Fibroblast of lung (primary cell): ENCODE data around the gene BST2. TPM values are rescaled to one million over a fixed set of nuclear protein-coding genes. Genes with fewer than 3 reads are reported as not detected.

Experiments used
- DNase-seq, 2 donors: peaks; one replicate each; pipeline versions ENCODE4 v3.0.0 to v3.0.0-alpha.2; 2010; ENCODE audit warnings: low read depth in 2 of 2
- H2AFZ ChIP-seq: 2 replicates; pipeline ENCODE4 v1.5.1; 2012; ENCODE audit warnings: low read length, control low read depth, inconsistent platforms
- H3K27ac ChIP-seq: 2 replicates; pipeline ENCODE4 v1.5.1; 2011; ENCODE audit warnings: low read length, control low read depth; ENCODE audit not compliant: insufficient read depth
- H3K27me3 ChIP-seq: 2 replicates; pipeline ENCODE4 v1.5.1; 2011; ENCODE audit warnings: mild to moderate bottlenecking, low read length; ENCODE audit not compliant: control insufficient read depth, insufficient read depth
- H3K36me3 ChIP-seq: 2 replicates; pipeline ENCODE4 v1.5.1; 2011; ENCODE audit warnings: low read length; ENCODE audit not compliant: control insufficient read depth, insufficient read depth
- H3K4me1 ChIP-seq: 2 replicates; pipeline ENCODE4 v1.5.1; 2011; ENCODE audit warnings: low read length; ENCODE audit not compliant: control insufficient read depth, insufficient read depth; ENCODE audit errors: extremely low read depth
- H3K4me2 ChIP-seq: 2 replicates; pipeline ENCODE4 v1.5.1; 2011; ENCODE audit warnings: low read length, control low read depth; ENCODE audit not compliant: insufficient read depth; ENCODE audit errors: extremely low read depth
- H3K4me3 ChIP-seq, 4 experiments: fragments of 200-600 bp in 1 of 4; sonication (generic) in 1 of 4; replicated peaks in 1 of 4; 2 replicates each; pipeline ENCODE4 v1.5.1; 2011 to 2016; ENCODE audit warnings: low read length in 4 of 4, low read depth in 3 of 4, mild to moderate bottlenecking in 3 of 4, control low read depth in 2 of 4, inconsistent platforms in 1 of 4, mixed read lengths in 1 of 4; ENCODE audit not compliant: insufficient read depth in 1 of 4; ENCODE audit errors: control extremely low read depth in 1 of 4
- H3K79me2 ChIP-seq: 2 replicates; pipeline ENCODE4 v1.5.1; 2012; ENCODE audit warnings: mild to moderate bottlenecking, low read length, inconsistent platforms; ENCODE audit not compliant: control insufficient read depth, insufficient read depth
- H3K9ac ChIP-seq: 2 replicates; pipeline ENCODE4 v1.5.1; 2011; ENCODE audit warnings: mild to moderate bottlenecking, low read length, control low read depth; ENCODE audit not compliant: insufficient read depth
- H3K9me3 ChIP-seq: 2 replicates; pipeline ENCODE4 v1.5.1; 2012; ENCODE audit warnings: low read depth, low read length; ENCODE audit not compliant: control insufficient read depth, insufficient read depth
- H4K20me1 ChIP-seq: 2 replicates; pipeline ENCODE4 v1.5.1; 2011; ENCODE audit warnings: low read length; ENCODE audit not compliant: control insufficient read depth, insufficient read depth; ENCODE audit errors: extremely low read depth
- EZH2 ChIP-seq: IDR thresholded peaks from 2 replicates; pipeline ENCODE4 v1.5.1; 2012; ENCODE audit warnings: low read length, control low read depth, mild to moderate bottlenecking; ENCODE audit errors: missing control alignments
- polyA minus RNA-seq: library from RNA; depleted of rRNA, polyadenylated mRNA; stranded (reverse); fragments of >200 nt; gene quantifications from 2 replicates; pipeline ENCODE4 v1.2.3, GENCODE V29; 2011; ENCODE audit warnings: low replicate concordance
- polyA plus RNA-seq, 2 donors: library from polyadenylated mRNA; depleted of rRNA in 1 of 2; stranded (reverse) in 1 of 2; unstranded in 1 of 2; fragments of >200 nt; gene quantifications; 2 replicates each; pipeline ENCODE4 v1.2.1, GENCODE V29; 2011 to 2012; ENCODE audit warnings: missing spikeins in 1 of 2
- total RNA-seq: library from RNA; depleted of rRNA; stranded (reverse); fragments of >200 nt; gene quantifications from 2 replicates; pipeline ENCODE4 v1.2.1, GENCODE V29; 2014
- TF ChIP-seq, protein P1 (sequence below), 2 donors: IDR thresholded peaks in 1 of 2; conservative IDR thresholded peaks in 1 of 2; 1 replicate in 1 of 2; 2 replicates in 1 of 2; pipeline ENCODE4 v1.5.1; 2011 to 2012; ENCODE audit warnings: low read length in 2 of 2, control low read depth in 1 of 2, inconsistent platforms in 1 of 2, low read depth in 1 of 2, mild to moderate bottlenecking in 1 of 2

The BST2 gene, protein sequence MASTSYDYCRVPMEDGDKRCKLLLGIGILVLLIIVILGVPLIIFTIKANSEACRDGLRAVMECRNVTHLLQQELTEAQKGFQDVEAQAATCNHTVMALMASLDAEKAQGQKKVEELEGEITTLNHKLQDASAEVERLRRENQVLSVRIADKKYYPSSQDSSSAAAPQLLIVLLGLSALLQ
- total RNA-seq (4.3 and 4.6 TPM in 2 replicates), polyA plus RNA-seq (2.4 and 5.6 TPM in 2 replicates), polyA minus RNA-seq (3.0 TPM in 1 of 2 replicates, not detected in the other)
- polyA plus RNA-seq (2012), result 2.7 and 5.0 TPM in 2 replicates

DNA sequence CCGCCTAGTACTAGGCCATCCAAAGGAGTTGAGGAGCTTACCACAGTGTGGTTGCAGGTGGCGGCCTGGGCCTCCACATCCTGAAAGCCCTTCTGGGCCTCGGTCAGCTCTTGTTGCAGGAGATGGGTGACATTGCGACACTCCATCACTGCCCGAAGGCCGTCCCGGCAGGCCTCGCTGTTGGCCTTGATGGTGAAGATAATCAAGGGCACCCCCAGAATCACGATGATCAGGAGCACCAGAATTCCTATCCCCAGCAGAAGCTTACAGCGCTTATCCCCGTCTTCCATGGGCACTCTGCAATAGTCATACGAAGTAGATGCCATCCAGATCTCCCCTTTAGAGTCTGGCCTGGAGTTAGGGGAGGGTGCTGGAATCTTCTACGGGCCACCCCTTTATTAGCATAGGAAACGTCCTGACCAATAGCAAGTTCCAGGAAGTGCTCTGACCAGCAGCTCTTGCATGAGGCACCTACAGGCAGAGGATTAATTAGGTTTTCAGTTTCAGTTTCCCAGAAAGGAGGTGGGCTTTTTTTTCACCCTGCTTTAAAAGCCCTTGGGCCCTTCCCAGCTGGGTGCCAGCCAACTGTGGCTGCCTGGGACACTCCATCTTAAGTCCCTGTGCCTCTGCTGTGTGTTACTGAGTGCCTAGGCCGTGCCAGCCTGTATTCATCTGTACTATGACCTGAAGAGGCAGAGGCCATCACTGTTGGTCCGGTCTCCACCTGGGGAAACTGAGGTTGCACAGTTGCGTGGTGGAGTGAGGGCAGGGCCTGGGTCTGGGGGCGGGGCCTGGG, at the start of gene BST2:
Gene BST2, minus strand, starts transcription at position 381 of the 796 bp plus-strand sequence. Its CDS starts 55 bp downstream, at position 326.
- no peak within 1 kb of the TSS for H3K4me3 ChIP-seq
- no peaks in the 10 kb centered on the region for H3K4me1 ChIP-seq

DNA sequence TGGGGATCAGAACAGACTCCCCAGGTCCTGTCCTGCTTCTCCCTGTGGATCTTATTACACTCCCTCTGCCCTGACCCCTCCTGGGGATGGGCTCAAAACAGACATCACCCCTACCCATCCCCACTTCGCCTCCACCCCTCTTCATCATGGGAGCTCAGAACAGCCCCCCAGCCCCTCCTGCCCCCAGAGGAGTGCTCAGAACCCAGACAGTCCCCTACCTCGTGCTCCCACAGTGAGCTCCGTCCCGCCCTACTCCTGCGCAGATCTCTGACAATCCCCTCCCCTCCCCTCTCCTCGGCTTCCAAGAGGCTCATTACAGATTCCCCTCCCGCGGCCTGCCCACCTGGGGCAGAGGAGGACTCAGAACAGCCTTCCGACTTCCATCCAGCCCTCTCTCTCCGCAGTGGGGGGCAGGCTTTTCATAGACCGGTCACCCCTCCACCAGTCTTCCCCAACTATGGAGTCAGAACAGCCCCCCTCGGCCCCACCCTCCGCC, 49.2 kb upstream of the BST2 start:
- no peaks in the 10 kb centered on the region for H3K79me2 ChIP-seq
- no peaks in the 10 kb centered on the region for H3K9me3 ChIP-seq
- H3K4me2 ChIP-seq, result no peak overlapping the region
- no peak for DNase-seq
- no peak overlapping the region for H3K27ac ChIP-seq
- H3K4me3 ChIP-seq, result no peak overlapping the region
- no peaks in the 10 kb centered on the region for H4K20me1 ChIP-seq
- peaks cover 18% of the 10 kb centered on the region for H3K27me3 ChIP-seq
- H3K36me3 ChIP-seq, result no peaks in the 10 kb centered on the region
- H2AFZ ChIP-seq, result no peak overlapping the region
- no peak overlapping the region for H3K9ac ChIP-seq
- no peaks in the 10 kb centered on the region for H3K4me1 ChIP-seq
- TF ChIP-seq EZH2, result peak; percentile 86
- TF ChIP-seq, protein P1, sequence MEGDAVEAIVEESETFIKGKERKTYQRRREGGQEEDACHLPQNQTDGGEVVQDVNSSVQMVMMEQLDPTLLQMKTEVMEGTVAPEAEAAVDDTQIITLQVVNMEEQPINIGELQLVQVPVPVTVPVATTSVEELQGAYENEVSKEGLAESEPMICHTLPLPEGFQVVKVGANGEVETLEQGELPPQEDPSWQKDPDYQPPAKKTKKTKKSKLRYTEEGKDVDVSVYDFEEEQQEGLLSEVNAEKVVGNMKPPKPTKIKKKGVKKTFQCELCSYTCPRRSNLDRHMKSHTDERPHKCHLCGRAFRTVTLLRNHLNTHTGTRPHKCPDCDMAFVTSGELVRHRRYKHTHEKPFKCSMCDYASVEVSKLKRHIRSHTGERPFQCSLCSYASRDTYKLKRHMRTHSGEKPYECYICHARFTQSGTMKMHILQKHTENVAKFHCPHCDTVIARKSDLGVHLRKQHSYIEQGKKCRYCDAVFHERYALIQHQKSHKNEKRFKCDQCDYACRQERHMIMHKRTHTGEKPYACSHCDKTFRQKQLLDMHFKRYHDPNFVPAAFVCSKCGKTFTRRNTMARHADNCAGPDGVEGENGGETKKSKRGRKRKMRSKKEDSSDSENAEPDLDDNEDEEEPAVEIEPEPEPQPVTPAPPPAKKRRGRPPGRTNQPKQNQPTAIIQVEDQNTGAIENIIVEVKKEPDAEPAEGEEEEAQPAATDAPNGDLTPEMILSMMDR (conservative IDR thresholded peaks at IDR 0.05 in 1 of 2, IDR thresholded peaks at IDR 0.05 in 1 of 2; ENCODE audit: low read depth in 1 of 2, low read length in 2 of 2), result no peak

More for the DNA sequence above, at the start of gene BST2:
- Histone ChIP-seq H3K79me2 (no peaks in the 10 kb centered on the region), H3K9ac (no peak within 1 kb of the TSS), H3K27ac (no peak within 1 kb of the TSS), H3K27me3 (no peaks in the 10 kb centered on the region), H3K4me2 (no peak within 1 kb of the TSS), H2AFZ (no peak within 1 kb of the TSS), H3K9me3 (no peaks in the 10 kb centered on the region), H4K20me1 (no peaks in the 10 kb centered on the region), H3K36me3 (no peaks in the 10 kb centered on the region)
- peak in 1 of 2 donors; percentile 57 for DNase-seq
- TF ChIP-seq EZH2, result no peak

GRCh38 chr19:17451820-17452219, 46.4 kb upstream of the BST2 start:
- Histone ChIP-seq H3K79me2 (no peaks in the 10 kb centered on the region), H3K9ac (no peak overlapping the region), H3K4me3 (no peak overlapping the region), H3K36me3 (no peaks in the 10 kb centered on the region), H4K20me1 (no peaks in the 10 kb centered on the region), H3K4me1 (no peaks in the 10 kb centered on the region), H3K27me3 (peaks cover 20% of the 10 kb centered on the region), H2AFZ (no peak overlapping the region), H3K27ac (no peak overlapping the region), H3K4me2 (no peak overlapping the region), H3K9me3 (no peaks in the 10 kb centered on the region)
- TF ChIP-seq EZH2, result no peak
- TF ChIP-seq, protein P1 (conservative IDR thresholded peaks at IDR 0.05 in 1 of 2, IDR thresholded peaks at IDR 0.05 in 1 of 2; ENCODE audit: low read depth in 1 of 2, low read length in 2 of 2), result no peak
- no peak for DNase-seq
